GM21528 (cell line): ENCODE data around the gene TPCN1.
A peak's percentile ranks its signal among the peaks of the same experiment; 100 is the strongest.
"Not testable (repeated sequence)": the region's sequence is repeated elsewhere in the genome, so short reads cannot be mapped to it uniquely, and the experiment has no call there.

Experiments used
- ATAC-seq: cut with Tn5 transposase; IDR thresholded peaks from one replicate; pipeline ENCODE4 v1.9.1; 2021; ENCODE audit warnings: mild to moderate bottlenecking, moderate library complexity; ENCODE audit not compliant: unreplicated experiment, low FRiP score

Gene TPCN1

GRCh38 chr12:113195598-113195997 lies 25.7 kb upstream of the TPCN1 start:
- ATAC-seq, result no peak

- ATAC-seq, result no peak
These were observed 24.7 kb upstream of the TPCN1 start for GRCh38 chr12:113196582-113196981.

- ATAC-seq, result peak; percentile 70
These were observed 24.3 kb upstream of the TPCN1 start for GRCh38 chr12:113196990-113197389.

GRCh38 chr12:113197518-113198077 lies 23.7 kb upstream of the TPCN1 start:
- ATAC-seq, result no peak

- ATAC-seq, result no peak
These were observed 23.0 kb upstream of the TPCN1 start for GRCh38 chr12:113198296-113198695.

GRCh38 chr12:113200021-113200797 lies 21.1 kb upstream of the TPCN1 start:
- no peak for ATAC-seq

GRCh38 chr12:113201187-113202177 lies 19.8 kb upstream of the TPCN1 start:
- no peak for ATAC-seq

- no peak for ATAC-seq
These were observed 18.8 kb upstream of the TPCN1 start for GRCh38 chr12:113202300-113203075.

GRCh38 chr12:113203852-113204760 lies 17.2 kb upstream of the TPCN1 start:
- no peak for ATAC-seq

GRCh38 chr12:113204804-113205203 lies 16.5 kb upstream of the TPCN1 start:
- no peak for ATAC-seq

- ATAC-seq, result not testable (repeated sequence)
These were observed 14.5 kb upstream of the TPCN1 start for GRCh38 chr12:113206802-113207201.

- ATAC-seq, result peak; percentile 4
These were observed 13.6 kb upstream of the TPCN1 start for GRCh38 chr12:113207613-113208040.

GRCh38 chr12:113208041-113208934 lies 13.0 kb upstream of the TPCN1 start:
- peak; percentile 76 for ATAC-seq

GRCh38 chr12:113211160-113211559 lies 10.1 kb upstream of the TPCN1 start:
- ATAC-seq, result no peak

GRCh38 chr12:113214895-113215400 lies 6.3 kb upstream of the TPCN1 start:
- ATAC-seq, result no peak

- ATAC-seq, result no peak
These were observed 5.2 kb upstream of the TPCN1 start for GRCh38 chr12:113216027-113216426.

GRCh38 chr12:113220593-113221180 lies 577 bp upstream of the TPCN1 start:
- no peak for ATAC-seq
